Left lobe of liver (tissue), 2 donors: ENCODE results near the gene MTM1. TPM values are rescaled to one million over a fixed set of nuclear protein-coding genes. Genes with fewer than 3 reads are reported as not detected.

Experiments used
- ATAC-seq: fragments of 200-7000 bp; cut with Tn5 transposase; one replicate; pipeline ENCODE4 v1.9.1; 2020; ENCODE audit warnings: mild to moderate bottlenecking, moderate library complexity
- DNase-seq: peaks from one replicate; pipeline ENCODE4 v3.0.0-alpha.2; 2020; ENCODE audit warnings: low spot score
- total RNA-seq: library from RNA; stranded (reverse); gene quantifications from one replicate; pipeline ENCODE4 v1.2.1, GENCODE V29; 2021
- donor health status: DM: no; HTN: no; CAD: no; lungs with moderate emphysema.
- donor health status: DM: no; HTN: yes; CAD: no.

Gene MTM1
- total RNA-seq, 1 donor from 2014 or later: 17.2 TPM

- ATAC-seq: no peak
- no peak for DNase-seq
These were observed 80.9 kb downstream of the MTM1 start for GRCh38 chrX:150649096-150649870.

GRCh38 chrX:150651906-150652305, 83.5 kb downstream of the MTM1 start:
- ATAC-seq (no peak), DNase-seq (no peak)

- DNase-seq: no peak
- peak; percentile 57 for ATAC-seq
These were observed 87.4 kb downstream of the MTM1 start for GRCh38 chrX:150655788-150656187.

- no peak for DNase-seq
- no peak for ATAC-seq
These were observed 94.7 kb downstream of the MTM1 start for GRCh38 chrX:150663073-150663472.

- peak; percentile 81 for DNase-seq
- peak; percentile 83 for ATAC-seq
These were observed 95.9 kb downstream of the MTM1 start for GRCh38 chrX:150664290-150664689.

GRCh38 chrX:150676221-150676620, 107.8 kb downstream of the MTM1 start:
- ATAC-seq (no peak), DNase-seq (no peak)

- ATAC-seq (peak; percentile 90), DNase-seq (no peak)
These were observed 112.6 kb downstream of the MTM1 start for GRCh38 chrX:150680974-150681373.

GRCh38 chrX:150683112-150683511, 114.7 kb downstream of the MTM1 start:
- ATAC-seq (no peak), DNase-seq (no peak)

GRCh38 chrX:150683536-150684146, 115.2 kb downstream of the MTM1 start:
- DNase-seq (no peak), ATAC-seq (peak; percentile 78)

- DNase-seq (no peak), ATAC-seq (no peak)
These were observed 120.6 kb downstream of the MTM1 start for GRCh38 chrX:150688911-150689451.

- no peak for ATAC-seq
- DNase-seq: no peak
These were observed 121.7 kb downstream of the MTM1 start for GRCh38 chrX:150690126-150690525.

GRCh38 chrX:150692296-150692695, 123.9 kb downstream of the MTM1 start:
- ATAC-seq (no peak), DNase-seq (no peak)

GRCh38 chrX:150692831-150693724, 124.7 kb downstream of the MTM1 start, which contains the start of gene MTMR1:
TSS of gene MTMR1 (plus strand) at chrX:150693396. CDS start at chrX:150693531, 135 bp downstream.
- DNase-seq: peak; percentile 51
- peak; percentile 84 for ATAC-seq

GRCh38 chrX:150693725-150694574, 125.5 kb downstream of the MTM1 start:
- DNase-seq: peak; percentile 52
- ATAC-seq: peak; percentile 79

GRCh38 chrX:150694738-150695410, 126.5 kb downstream of the MTM1 start:
- no peak for DNase-seq
- no peak for ATAC-seq

GRCh38 chrX:150696331-150696730, 127.9 kb downstream of the MTM1 start:
- DNase-seq: no peak
- ATAC-seq: no peak

GRCh38 chrX:150696866-150697265, 128.4 kb downstream of the MTM1 start:
- DNase-seq: no peak
- no peak for ATAC-seq

- no peak for DNase-seq
These were observed 129.2 kb downstream of the MTM1 start for GRCh38 chrX:150697641-150698040.

GRCh38 chrX:150698981-150699380, 130.6 kb downstream of the MTM1 start:
- ATAC-seq: no peak
- no peak for DNase-seq

More at GRCh38 chrX:150697641-150698040, 129.2 kb downstream of the MTM1 start:
- no peak for ATAC-seq

GRCh38 chrX:150700107-150700506, 131.7 kb downstream of the MTM1 start:
- no peak for DNase-seq
- no peak for ATAC-seq
